OCI-M2 (cell line): ENCODE results near the gene PLCB1.

ENCODE experiments used
- DNase-seq: peaks from one replicate; lab custom pipeline; 2025; ENCODE audit not compliant: unreplicated experiment; lab: John Stamatoyannopoulos, UW

PLCB1 gene

GRCh38 chr20:8210749-8211148 lies 78.7 kb downstream of the PLCB1 start:
- no peak for DNase-seq

GRCh38 chr20:8212286-8212685 lies 80.2 kb downstream of the PLCB1 start:
- DNase-seq: no peak

- no peak for DNase-seq
These were observed 81.2 kb downstream of the PLCB1 start for GRCh38 chr20:8213270-8213669.

GRCh38 chr20:8213831-8214587 lies 81.9 kb downstream of the PLCB1 start:
- DNase-seq: no peak

- DNase-seq: no peak
These were observed 83.3 kb downstream of the PLCB1 start for GRCh38 chr20:8215361-8215781.

GRCh38 chr20:8216375-8217200 lies 84.5 kb downstream of the PLCB1 start:
- DNase-seq: no peak

- DNase-seq: no peak
These were observed 86.8 kb downstream of the PLCB1 start for GRCh38 chr20:8218861-8219260.

GRCh38 chr20:8219403-8219802 lies 87.3 kb downstream of the PLCB1 start:
- no peak for DNase-seq

- no peak for DNase-seq
These were observed 88.7 kb downstream of the PLCB1 start for GRCh38 chr20:8220716-8221115.

GRCh38 chr20:8221887-8222419 lies 89.9 kb downstream of the PLCB1 start:
- DNase-seq: no peak

- DNase-seq: no peak
These were observed 91.2 kb downstream of the PLCB1 start for GRCh38 chr20:8223091-8223870.

- no peak for DNase-seq
These were observed 93.6 kb downstream of the PLCB1 start for GRCh38 chr20:8225658-8226057.

GRCh38 chr20:8226106-8226505 lies 94.0 kb downstream of the PLCB1 start:
- no peak for DNase-seq

- no peak for DNase-seq
These were observed 95.2 kb downstream of the PLCB1 start for GRCh38 chr20:8227293-8227692.

GRCh38 chr20:8228315-8228714 lies 96.2 kb downstream of the PLCB1 start:
- no peak for DNase-seq

- no peak for DNase-seq
These were observed 97.0 kb downstream of the PLCB1 start for GRCh38 chr20:8229090-8229489.

GRCh38 chr20:8231038-8231437 lies 99.0 kb downstream of the PLCB1 start:
- DNase-seq: no peak

GRCh38 chr20:8232332-8232731 lies 100.3 kb downstream of the PLCB1 start:
- no peak for DNase-seq

GRCh38 chr20:8234580-8234979 lies 102.5 kb downstream of the PLCB1 start:
- no peak for DNase-seq

GRCh38 chr20:8242066-8242465 lies 110.0 kb downstream of the PLCB1 start:
- no peak for DNase-seq
